SK-N-MC (cell line): Measurements from ENCODE around the gene AUNIP.

ENCODE experiments used
- EZH2 ChIP-seq: fragments of 200-600 bp; sonication (generic); IDR thresholded peaks from one replicate; pipeline ENCODE4 v1.6.1; 2017; ENCODE audit warnings: antibody characterized with exemption
- POLR2AphosphoS5 ChIP-seq: IDR thresholded peaks from 2 replicates; pipeline ENCODE4 v1.6.1; 2012; ENCODE audit warnings: mild to moderate bottlenecking, low read depth, low read length, borderline replicate concordance

DNA sequence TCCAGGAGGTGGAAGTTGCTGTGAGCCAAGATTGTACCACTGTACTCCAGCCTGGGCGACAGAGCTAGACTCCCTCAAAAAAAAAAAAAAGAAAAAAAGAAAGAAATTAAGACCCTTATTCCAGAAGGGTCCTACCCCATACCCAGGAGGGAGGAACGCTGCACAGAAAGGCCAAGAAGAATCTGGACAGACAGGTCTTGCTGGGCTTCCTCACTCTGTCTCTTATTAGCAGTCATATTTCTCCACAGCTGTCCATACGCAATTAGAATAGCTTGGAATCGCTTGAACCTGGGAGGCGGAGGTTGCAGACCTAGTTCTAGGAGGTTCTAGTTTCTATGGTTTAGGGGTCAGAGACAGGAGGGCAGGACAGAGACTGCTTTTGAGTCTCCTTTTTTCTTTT is 19.4 kb upstream of the AUNIP start:
- TF ChIP-seq POLR2AphosphoS5 (no peak), EZH2 (no peak)
